HuH-7 (cell line): ENCODE data around the gene CCL27.
"Not testable (repeated sequence)": the region's sequence is repeated elsewhere in the genome, so short reads cannot be mapped to it uniquely, and the experiment has no call there.

Experiments
- DNase-seq: peaks from one replicate; pipeline ENCODE4 v3.0.0; 2011; ENCODE audit warnings: low spot score

Gene CCL27

DNA sequence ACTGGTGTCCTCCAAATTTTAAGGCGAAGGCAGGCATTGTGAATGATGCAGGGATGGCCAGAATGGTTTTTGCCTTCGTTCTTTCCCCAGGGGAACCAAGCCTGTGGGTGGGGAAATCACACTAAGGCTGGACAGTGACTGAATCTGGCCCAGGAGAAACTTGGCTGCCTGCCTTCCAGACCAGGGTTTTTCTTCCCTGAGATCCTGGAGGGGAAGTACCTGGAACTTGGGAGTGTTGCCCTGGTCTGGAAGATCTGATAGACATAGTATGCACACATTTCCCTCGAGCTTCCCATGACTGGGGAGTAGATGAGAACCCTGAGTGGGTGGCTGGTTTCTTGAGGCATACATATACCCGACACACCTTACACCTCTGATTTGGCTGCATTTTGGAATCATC lies 11.1 kb downstream of the CCL27 start:
- DNase-seq, result no peak

DNA sequence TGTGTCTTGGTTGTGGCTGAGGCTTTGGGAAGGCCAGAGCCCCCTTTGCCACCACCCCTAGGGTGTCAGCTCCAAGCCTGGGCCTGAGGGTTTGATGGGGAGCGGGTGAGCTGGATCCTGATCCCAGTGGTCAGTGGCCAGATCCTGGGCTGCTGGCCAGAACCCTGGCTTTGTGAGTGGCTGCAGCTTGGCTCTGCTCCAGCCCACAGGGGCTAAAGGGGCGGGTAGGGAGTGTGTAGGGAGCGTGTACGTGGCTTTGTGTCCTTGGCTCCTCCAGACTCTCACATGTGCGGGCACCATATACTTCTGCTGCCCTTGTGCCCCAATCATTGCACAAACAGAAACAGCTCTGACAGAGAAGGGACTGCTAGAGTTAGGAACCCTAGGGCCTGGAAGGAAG lies 11.6 kb downstream of the CCL27 start:
- no peak for DNase-seq

DNA sequence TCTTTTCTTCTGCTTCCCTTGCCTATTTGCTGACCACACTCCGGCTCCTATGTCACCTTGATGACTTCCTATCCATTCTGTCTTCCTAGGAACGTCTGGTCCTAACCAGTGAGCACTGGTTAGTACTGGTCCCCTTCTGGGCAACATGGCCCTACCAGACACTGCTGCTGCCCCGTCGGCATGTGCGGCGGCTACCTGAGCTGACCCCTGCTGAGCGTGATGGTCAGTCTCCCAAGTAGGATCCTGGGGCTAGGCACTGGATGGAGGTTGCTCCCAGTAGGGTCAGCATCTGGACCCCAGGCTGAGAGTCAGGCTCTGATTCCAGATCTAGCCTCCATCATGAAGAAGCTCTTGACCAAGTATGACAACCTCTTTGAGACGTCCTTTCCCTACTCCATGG lies 13.8 kb downstream of the CCL27 start:
- DNase-seq, result no peak

DNA sequence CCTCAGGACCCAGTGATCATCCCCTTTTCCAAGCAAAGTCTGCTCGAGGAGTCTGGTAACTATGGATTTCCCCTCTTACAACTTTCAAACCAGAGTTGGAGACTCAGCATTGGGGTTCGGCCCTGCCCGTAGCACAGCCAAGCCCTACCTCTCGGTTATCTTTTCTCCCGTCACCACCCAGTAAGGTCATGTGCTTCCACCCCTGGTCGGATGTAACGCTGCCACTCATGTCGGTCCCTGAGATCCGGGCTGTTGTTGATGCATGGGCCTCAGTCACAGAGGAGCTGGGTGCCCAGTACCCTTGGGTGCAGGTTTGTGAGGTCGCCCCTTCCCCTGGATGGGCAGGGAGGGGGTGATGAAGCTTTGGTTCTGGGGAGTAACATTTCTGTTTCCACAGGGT lies 14.8 kb downstream of the CCL27 start:
- DNase-seq, result no peak

DNA sequence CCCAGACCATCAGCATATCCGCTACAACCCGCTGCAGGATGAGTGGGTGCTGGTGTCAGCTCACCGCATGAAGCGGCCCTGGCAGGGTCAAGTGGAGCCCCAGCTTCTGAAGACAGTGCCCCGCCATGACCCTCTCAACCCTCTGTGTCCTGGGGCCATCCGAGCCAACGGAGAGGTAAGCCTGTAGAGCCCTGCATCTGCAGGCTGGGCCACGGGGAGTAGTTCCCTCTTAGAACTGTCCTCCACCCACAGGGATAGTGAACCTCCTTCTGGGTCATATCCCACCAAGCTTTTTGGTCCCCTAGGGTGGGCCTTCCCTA lies 15.4 kb downstream of the CCL27 start:
- no peak for DNase-seq

DNA sequence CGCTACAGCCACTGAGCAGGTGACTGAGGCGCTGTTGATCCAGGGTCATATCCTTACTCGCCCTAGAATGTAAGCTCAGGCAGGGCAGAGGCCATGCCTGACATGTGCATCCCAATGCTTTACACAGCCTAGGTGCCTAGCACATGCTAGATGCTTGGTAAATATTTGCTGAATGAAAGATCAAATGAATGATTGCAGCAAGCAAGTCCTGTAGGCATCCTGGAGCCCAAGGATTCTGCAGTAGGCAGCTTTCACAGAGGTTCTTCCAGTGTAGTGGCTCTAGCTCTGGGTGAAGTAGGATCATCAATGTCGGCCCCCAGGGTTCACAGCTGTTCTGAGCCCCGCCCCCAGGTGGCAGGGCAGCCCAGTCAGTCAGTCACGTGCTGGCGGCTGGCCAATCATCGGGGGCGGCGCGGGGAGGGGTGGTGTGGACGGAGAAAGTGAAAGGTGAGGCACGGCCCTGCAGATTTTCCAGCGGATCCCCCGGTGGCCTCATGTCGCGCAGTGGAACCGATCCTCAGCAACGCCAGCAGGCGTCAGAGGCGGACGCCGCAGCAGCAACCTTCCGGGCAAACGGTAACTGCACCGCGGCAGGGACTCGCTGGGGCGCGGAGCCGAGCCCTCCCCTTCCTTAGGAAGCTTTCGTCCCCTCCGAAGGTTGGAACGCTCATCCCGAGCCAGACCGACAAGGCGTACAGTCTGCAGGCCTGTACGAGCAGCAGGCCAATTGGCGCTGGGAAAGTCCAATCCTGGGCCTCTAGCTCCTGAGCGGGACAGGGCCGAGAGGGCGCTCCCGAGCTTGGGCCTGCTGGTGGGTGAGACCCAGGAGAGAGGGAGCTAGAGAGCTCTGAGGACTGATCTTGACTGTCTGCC lies 16.0 kb downstream of the CCL27 start, which contains the start of gene GALT:
Gene GALT, plus strand, starts transcription at position 465 of the 873 bp plus-strand sequence. Its CDS starts 30 bp downstream, at position 495.
- peak; percentile 95 for DNase-seq

DNA sequence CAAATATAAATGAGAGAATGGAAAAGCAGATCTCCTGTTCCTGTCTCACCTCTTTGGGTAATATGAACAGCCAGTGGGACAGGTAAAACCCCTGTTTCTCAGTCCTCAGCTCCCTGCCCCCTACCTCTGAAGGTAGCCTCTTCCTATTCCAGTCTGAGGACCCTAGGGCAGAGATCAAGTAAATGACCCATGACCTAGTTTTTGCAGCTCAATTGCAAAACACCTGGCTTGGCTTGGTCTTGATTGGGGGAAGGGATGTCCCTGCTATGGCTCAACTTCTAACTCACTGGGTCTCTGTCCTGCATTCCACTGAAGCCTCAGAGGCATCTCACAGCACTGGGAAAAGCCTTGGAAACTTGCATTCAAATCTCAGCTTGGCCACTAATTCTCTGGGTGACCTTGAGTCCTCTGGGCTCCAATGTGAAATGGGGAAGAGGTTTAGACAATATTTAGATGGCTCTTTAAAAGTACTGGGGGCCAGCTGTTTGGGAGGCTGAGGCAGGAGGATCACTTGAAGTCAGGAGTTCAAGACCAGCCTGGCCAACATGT lies 17.6 kb downstream of the CCL27 start:
- DNase-seq, result peak; percentile 43

DNA sequence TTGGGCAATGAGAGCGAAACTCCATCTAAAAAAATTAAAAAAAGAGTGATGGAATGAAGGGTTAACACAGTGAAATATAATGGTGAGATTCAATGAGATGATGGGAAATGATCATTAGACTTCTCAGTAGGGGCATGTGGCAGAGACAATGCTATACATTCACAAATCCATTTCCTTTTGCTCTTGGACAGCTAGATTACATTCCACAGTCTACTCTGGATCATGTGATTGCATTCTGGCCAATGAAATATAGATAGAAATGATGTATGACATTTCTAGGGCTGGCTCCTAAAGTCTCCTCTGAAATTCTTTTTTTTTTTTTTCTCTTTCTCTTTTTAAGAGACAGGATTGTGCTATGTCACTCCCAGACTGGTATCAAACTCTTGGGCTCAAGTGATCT lies 19.8 kb downstream of the CCL27 start:
- no peak for DNase-seq

DNA sequence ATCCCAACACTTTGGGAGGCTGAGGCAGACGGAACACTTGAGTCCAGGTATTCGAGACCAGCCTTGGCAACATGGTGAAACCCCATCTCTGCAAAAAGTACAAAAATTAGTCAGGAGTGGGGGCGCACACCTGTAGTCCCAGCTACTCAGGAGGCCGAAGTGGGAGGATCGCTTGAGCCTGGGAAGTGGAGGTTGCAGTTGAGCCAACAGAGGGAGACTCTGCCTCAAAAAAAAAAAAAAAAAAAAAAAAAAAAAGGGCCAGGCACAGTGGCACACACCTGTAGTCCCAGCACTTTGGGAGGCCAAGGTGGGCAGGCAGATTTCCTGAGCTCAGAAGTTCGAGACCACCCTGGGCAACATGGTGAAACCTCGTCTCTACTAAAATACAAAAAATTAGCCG lies 23.1 kb downstream of the CCL27 start:
- not testable (repeated sequence) for DNase-seq

DNA sequence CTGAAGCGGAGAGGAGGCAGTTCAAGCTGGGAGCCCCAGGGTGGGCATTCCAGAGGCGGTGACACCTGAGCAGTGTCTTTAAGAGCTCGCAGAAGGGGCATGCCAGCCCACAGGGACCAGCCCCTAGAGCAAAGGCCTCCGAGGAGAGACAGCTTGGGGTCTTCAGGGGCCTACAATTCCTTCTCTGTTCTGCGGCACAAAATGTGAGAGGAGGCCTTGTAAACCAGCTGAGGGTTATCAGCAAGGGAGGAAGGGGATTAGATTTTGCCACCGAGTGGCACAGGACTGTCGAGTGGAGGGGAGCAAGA lies 24.4 kb downstream of the CCL27 start:
- DNase-seq, result no peak

DNA sequence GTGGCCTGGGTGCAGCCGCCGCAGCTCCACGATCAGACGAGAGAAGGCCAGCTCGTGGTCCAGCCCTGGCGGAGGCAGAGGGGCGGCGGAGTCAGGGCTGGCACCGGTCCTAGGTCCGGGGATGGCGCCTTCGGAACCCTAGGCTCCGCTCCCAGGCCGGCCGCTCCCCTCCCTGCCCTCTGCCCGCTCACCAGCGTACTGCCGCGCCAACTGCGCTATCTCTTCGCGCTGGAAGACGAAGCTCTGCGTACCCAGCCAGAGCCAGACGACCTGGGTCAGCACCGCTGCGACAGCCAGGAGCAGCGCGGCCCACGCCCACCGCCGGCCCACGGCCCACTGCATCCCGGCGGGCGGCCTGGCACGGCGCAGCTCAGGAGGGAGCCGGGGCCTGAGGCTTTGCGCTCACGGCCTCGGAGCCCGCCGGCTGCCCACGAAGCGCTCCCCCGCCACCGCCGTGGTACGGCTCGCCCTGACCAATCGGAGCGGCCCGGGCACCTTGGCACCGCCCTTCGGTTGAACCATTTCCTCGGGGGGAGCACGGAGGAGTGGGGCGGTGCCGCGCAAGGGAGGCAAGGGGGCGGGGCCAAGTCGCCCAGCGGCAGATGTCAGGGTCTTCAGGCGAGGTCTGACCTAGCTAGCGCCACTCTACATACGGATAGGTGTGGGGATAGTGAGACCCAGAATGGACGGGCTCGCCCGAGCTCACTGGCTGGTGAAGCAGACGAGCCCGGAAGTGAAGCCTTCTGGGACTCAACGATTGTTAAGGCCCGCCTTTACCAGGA lies 24.9 kb downstream of the CCL27 start, which contains the start of gene SIGMAR1:
Gene SIGMAR1, minus strand, starts transcription at position 432 of the 782 bp plus-strand sequence. Its CDS starts 90 bp downstream, at position 342.
- DNase-seq, result peak; percentile 85

DNA sequence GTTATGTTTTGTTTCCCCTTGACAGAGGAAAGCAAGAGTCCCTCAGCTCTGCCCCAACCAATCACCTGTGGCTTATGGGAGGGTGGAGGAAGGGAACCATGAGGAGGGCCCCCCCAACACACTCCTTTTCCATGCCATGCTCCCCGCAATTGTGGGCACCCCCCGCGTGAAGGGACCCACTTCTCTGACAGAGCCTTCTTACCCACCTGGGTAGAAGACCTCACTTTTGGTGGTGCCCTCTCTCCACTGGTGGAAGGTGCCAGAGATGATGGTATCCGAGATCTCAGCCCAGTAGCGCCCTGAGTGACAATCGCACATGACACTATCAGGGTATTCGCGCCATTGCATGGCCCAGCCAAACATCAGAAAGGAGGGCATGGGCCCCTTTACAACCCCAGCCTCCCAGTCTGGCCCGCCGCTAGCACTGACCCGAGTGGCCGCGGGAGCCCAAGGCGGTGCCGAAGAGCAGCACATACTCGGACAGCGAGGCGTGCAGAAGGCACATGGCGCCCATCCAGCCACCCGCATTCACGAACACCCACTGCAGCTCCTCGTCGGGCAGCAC lies 25.6 kb downstream of the CCL27 start:
- no peak for DNase-seq

DNA sequence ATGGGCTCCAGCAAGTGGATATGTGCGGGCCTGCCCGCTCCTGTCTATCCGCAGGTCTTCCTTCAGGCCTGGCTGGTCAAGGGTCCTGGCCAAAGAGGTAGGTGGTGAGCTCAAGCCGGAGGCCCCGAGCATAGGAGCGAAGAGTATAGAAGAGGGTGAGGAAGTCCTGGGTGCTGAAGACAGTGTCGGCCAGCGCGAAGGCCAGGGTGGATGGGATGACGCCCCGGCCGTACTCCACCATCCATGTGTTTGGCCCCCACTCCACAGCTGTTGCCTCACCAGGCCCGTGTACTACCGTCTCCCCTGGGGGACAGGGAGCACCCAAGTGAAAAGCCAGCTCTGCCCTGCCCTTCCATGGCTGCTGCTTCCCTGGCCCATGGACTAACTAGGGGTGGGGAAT lies 26.9 kb downstream of the CCL27 start:
- DNase-seq, result no peak

DNA sequence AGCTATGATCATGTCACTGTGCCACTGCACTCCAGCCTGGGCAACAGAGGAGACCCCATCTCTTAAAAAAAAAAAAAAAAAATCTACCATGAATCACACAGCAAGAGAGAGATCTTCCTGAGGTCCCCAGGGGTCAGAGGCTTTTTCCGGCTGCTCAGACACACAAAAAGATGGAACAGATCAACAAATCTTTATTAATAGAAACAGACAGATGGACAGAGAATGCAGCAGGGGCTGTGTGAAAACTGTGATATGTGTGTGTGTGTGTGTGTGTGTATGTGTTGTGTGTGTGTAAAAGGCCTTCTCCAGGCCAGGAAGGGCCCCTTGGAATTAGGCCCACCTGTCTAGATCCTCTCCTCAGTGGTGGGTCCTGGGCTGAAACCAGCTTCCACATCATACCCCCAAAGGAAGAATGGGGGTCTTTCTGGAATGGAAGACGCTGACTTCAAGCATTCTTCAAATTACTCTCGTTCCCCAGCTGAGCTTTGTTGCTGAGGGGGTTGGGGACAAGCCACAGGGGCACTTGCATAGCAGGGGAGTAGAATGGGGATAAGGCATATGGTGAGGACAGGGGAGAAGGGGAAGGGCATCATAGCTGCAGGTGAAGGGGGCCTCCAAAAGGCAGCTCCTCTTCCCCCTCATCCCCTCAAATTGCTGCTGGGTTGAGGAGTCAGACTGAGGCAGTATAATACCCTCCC lies 27.8 kb downstream of the CCL27 start:
- DNase-seq, result no peak

DNA sequence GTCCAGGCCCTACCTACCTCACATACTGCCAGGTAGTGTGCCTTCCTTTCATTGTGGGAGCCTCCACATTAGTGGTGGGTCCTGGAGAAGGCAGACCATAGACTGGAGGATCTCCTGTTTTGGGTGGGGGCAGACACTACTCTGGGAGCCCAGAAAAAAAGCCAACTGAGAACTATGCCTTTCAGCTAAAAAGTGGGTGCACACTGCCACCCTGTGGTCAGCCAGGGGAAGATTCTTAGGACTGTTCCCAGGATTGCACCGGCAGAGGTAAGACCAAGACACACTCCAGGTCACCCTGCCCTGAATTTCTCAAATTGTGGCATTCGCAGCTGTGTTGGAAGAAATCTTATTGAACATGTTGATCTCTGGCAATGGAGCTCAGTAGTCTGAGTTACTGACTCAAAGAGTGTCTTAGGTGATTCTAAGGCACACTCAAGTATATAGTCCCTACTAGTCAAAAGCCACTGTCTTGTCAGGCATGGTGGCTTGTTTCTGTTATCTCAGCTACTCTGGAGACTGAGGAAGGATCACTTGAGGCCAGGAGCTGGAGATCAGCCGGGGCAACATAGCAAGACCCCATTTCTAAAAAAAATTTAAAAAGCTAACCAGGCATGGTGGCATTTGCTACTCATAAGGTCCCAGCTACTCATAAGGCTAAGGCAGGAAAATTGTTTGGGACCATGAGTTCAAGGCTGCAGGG lies 28.5 kb downstream of the CCL27 start:
- peak; percentile 78 for DNase-seq

DNA sequence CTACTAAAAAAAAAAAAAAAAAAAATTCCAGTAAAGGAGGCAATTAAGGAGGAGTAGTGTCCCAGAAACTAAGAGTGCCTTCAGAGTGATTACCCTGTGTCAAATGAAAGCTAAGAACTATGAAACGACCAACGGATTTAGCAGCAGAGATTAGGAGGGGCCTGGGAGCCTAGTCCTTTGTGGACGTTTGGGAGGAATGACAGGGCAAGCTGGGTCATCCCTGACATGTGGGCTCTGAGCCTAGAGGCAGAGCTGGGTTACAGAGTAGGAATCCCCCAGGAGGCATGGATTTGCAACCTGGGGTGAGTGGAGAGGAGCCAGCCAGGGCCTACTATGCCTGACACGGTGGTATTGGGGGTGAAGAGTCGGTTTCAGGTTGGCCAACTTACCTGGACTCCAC lies 29.3 kb downstream of the CCL27 start:
- DNase-seq, result no peak

DNA sequence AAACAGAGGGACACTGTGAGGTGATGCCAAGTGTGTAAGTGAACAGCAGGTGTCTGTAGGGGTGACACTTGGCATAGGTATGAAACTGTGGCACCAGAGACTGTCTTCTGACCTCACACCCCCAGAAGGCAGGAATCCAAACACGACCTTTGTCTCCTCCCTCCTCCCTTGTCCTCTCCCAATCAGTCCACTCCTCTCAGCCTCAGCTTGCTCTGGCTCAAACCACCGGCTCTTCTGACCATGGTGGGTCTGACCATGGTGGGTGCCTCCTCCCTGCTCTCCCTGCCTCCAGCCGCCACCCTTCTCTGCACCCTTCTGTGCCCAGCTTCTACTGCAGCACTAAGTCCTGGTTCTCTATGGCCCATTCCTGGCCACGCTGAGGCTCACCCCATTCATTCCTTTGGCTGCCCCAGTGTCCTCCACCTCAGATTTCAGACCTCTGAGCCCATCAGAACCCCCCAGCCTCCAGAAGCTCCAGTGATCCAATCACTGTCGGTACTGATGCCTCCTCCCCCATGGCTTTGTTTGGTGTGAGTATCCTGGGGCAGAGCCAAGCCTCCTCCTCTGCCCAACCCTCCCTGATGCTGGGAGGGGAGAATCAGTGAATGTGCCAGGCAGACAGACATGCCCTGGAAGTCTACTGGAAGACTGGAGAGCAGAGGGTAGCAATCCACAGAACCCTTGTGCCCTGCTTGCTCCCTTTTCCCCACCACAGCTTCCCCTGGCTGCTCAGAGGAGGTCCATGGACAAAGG lies 31.9 kb downstream of the CCL27 start:
- DNase-seq, result no peak

DNA sequence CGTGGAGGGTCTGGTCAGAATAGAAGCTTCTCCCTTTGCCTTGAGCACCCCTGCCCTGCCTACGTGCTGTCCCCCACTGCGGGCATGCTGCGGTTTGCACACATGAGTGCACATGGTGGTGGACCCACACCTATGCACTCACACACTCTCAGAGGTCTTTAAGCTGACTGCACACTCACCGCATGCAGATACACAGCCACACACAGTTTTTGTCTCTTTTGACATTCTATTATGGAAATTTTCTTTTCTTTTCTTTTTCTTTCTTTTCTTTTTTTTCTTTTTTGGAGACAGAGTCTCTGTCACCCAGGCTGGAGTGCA lies 33.0 kb downstream of the CCL27 start:
- DNase-seq, result no peak

DNA sequence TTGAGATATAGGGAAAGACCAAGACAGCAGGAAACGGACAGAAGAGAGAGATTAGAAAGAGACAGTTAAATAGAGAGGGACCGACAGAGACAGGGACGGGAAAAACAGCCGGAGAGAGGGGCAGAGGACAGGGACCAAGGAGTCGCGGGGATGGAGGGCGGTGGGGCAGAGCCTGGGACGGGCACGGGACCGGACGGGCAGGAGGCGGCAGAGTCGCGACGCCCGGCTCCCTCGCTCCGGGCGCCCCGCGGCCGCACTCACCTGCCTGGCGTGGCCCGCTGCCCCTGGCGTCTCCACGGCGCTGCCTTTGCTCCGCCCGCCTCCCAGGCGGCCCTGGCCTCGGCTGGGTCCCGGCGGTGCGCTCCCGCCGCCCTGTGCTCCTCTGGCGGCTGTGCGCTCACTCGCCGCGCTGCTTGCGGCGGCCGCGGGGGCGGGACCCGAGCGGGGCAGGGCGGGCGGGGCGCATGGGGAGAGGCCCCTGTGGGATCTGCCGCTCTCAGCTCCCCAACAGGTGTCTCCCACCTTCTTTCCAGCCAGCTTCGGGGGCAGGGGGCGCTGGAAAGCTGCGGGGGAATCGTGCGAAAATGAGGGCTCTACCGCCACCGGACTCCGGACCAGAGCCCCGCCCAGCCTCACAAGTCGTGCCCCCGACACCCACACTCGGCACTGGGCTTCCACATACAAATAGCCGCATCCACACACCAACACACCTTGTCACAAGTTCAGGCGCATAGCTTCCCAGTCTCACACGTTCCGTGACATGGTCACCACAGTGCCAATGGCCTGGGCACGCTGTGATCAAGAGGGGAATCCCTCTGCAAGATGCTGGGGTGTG lies 33.6 kb downstream of the CCL27 start, which contains the start of gene ARID3C:
Gene ARID3C, minus strand, starts transcription at position 411 of the 835 bp plus-strand sequence. CDS start 1,052 bp downstream, outside the sequence.
- peak; percentile 51 for DNase-seq
